Prostate gland (tissue), 2 donors: Measurements from ENCODE around the gene ACTR2. TPM values are rescaled to one million over a fixed set of nuclear protein-coding genes. Genes with fewer than 3 reads are reported as not detected.

ENCODE experiments used
- DNase-seq: peaks from one replicate; pipeline ENCODE4 v3.0.0-alpha.2; 2019; ENCODE audit warnings: low spot score
- H3K27ac ChIP-seq, 2 donors: fragments of 200-600 bp; sonication (generic); 2 replicates each; pipeline ENCODE4 v1.5.1; 2017 to 2019
- H3K27me3 ChIP-seq: fragments of 200-600 bp; sonication (generic); replicated peaks from 2 replicates; pipeline ENCODE4 v1.5.1; 2019; ENCODE audit not compliant: insufficient read depth
- H3K36me3 ChIP-seq, 2 donors: fragments of 200-600 bp; sonication (generic); 1 replicate in 1 of 2; 2 replicates in 1 of 2; pipeline versions ENCODE4 v1.5.1 to v1.8.1; 2017 to 2019
- H3K4me1 ChIP-seq: fragments of 200-600 bp; sonication (generic); replicated peaks from 2 replicates; pipeline ENCODE4 v1.5.1; 2019
- H3K4me3 ChIP-seq, 2 donors: fragments of 200-600 bp; sonication (generic); 2 replicates each; pipeline ENCODE4 v1.5.1; 2017 to 2019
- H3K9me3 ChIP-seq: fragments of 200-600 bp; sonication (generic); 2 replicates; pipeline ENCODE4 v1.5.1; 2017
- POLR2A ChIP-seq: fragments of 450-650 bp; IDR thresholded peaks from one replicate; pipeline ENCODE4 v1.6.1; 2016; ENCODE audit warnings: antibody characterized with exemption, mild to moderate bottlenecking
- POLR2AphosphoS5 ChIP-seq: sonication (generic); formaldehyde crosslinking; IDR thresholded peaks from one replicate; pipeline ENCODE4 v1.6.1; 2017; ENCODE audit warnings: antibody characterized with exemption
- WGBS: methylation state at CpG from one replicate; pipeline ENCODE4 v1.1.5; 2018; 5-methylcytosine and 5-hydroxymethylcytosine counted together
- intact Hi-C: fragments of 100-400 bp; cut with DNase I; formaldehyde crosslinking; loops from one replicate; pipeline ENCODE4 v1.14.2; 2022
- total RNA-seq, 2 donors: library from RNA; depleted of rRNA; stranded (reverse); fragments of >200 nt; gene quantifications; one replicate each; pipeline ENCODE4 v1.1.0, GENCODE V29; 2016
- TF ChIP-seq, protein P1 (sequence below), 4 experiments: fragments of 200-600 bp in 2 of 4; fragments of 450-650 bp in 2 of 4; sonication (generic) in 2 of 4; IDR thresholded peaks; 1 replicate in 3 of 4; 2 replicates in 1 of 4; pipeline ENCODE4 v1.5.1; 2016 to 2019; ENCODE audit warnings: antibody characterized with exemption in 4 of 4, mild to moderate bottlenecking in 2 of 4, moderate library complexity in 2 of 4

ACTR2 gene
- total RNA-seq, 2 donors from 2014 or later, result 54.8 to 69.2 TPM

DNA sequence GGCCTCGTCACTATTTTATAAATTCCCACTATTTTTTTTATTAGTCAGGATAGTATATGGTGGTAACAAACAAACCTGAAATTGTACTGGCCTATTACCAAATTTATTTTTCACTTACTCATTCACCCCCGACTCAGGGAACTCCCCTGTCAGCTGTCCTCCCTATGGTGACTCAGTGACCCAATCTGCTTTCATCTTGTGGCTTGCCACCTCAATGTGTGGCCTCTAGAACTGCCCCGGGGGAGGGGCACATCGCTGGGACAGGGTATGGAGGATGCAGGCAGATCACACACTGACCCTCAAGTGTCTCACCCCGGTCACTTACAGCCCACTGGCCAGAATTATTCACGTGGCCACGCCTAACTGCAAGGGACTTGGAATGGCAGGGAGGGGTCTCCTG lies 71.6 kb downstream of the ACTR2 start:
- H3K4me3 ChIP-seq, result no peak overlapping the region
- no peak for DNase-seq
- H3K27ac ChIP-seq, result no peak overlapping the region
- H3K27me3 ChIP-seq, result no peaks in the 10 kb centered on the region
- H3K9me3 ChIP-seq, result no peaks in the 10 kb centered on the region
- no peaks in the 10 kb centered on the region for H3K36me3 ChIP-seq
- H3K4me1 ChIP-seq, result peaks cover 13% of the 10 kb centered on the region
- TF ChIP-seq POLR2A, result no peak
- TF ChIP-seq POLR2AphosphoS5, result no peak
- TF ChIP-seq, protein P1, sequence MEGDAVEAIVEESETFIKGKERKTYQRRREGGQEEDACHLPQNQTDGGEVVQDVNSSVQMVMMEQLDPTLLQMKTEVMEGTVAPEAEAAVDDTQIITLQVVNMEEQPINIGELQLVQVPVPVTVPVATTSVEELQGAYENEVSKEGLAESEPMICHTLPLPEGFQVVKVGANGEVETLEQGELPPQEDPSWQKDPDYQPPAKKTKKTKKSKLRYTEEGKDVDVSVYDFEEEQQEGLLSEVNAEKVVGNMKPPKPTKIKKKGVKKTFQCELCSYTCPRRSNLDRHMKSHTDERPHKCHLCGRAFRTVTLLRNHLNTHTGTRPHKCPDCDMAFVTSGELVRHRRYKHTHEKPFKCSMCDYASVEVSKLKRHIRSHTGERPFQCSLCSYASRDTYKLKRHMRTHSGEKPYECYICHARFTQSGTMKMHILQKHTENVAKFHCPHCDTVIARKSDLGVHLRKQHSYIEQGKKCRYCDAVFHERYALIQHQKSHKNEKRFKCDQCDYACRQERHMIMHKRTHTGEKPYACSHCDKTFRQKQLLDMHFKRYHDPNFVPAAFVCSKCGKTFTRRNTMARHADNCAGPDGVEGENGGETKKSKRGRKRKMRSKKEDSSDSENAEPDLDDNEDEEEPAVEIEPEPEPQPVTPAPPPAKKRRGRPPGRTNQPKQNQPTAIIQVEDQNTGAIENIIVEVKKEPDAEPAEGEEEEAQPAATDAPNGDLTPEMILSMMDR (IDR thresholded peaks at IDR 0.05), result no peak
- WGBS, result 70% methylated on average over 7 of the region's 7 CpGs
- intact Hi-C loops, result no loop called here

DNA sequence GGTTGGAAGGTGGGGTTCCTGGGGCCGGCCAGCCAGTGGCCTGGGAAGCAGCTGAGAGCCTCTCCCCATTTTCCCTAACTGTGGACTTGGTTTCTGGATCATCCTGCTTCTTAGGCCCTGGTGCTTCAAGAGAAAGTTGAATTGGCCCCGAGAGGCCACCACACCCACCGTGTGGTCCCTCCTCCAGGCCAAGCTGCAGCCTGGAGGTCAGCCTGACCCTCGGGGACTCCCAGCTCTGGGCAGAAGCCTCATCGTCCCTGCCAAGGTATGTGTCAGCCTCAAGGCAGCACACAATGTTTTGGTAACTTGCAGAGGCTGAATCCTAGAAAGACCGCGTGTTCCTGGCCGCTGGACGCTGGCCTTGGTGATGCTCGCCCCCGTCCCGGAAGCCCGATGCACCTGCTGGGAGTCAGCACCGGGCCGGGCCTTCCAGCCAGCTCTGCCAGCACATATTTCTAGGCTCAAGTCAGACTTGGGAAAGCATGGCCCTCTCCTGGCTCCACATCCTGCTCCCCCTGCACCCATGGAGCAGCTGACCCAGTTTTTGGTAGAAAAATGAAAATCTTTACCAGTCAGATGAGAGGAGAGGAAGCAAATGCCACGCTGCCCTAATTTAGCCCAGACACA lies 72.6 kb downstream of the ACTR2 start:
- Histone ChIP-seq H3K27ac (peak overlapping the region; percentile 59 to 65), H3K4me3 (no peak overlapping the region), H3K36me3 (no peaks in the 10 kb centered on the region), H3K27me3 (no peaks in the 10 kb centered on the region), H3K4me1 (peaks cover 13% of the 10 kb centered on the region), H3K9me3 (no peaks in the 10 kb centered on the region)
- intact Hi-C loops, result no loop called here
- TF ChIP-seq POLR2AphosphoS5 (peak; percentile 14), POLR2A (no peak)
- WGBS, result 32% methylated on average over 16 of the region's 16 CpGs
- peak; percentile 19 for DNase-seq

GRCh38 chr2:65300761-65301711 lies 73.4 kb downstream of the ACTR2 start:
- Histone ChIP-seq H3K4me1 (peaks cover 13% of the 10 kb centered on the region), H3K27ac (peak overlapping the region; percentile 65 to 69), H3K36me3 (no peaks in the 10 kb centered on the region), H3K9me3 (no peaks in the 10 kb centered on the region), H3K4me3 (no peak overlapping the region), H3K27me3 (no peaks in the 10 kb centered on the region)
- intact Hi-C loops, result no loop called here
- WGBS, result 12% methylated on average over 20 of the region's 20 CpGs
- TF ChIP-seq, protein P1 (IDR thresholded peaks at IDR 0.05), result no peak
- no peak for TF ChIP-seq POLR2A
- peak; percentile 46 for TF ChIP-seq POLR2AphosphoS5
- DNase-seq, result peak; percentile 55

DNA sequence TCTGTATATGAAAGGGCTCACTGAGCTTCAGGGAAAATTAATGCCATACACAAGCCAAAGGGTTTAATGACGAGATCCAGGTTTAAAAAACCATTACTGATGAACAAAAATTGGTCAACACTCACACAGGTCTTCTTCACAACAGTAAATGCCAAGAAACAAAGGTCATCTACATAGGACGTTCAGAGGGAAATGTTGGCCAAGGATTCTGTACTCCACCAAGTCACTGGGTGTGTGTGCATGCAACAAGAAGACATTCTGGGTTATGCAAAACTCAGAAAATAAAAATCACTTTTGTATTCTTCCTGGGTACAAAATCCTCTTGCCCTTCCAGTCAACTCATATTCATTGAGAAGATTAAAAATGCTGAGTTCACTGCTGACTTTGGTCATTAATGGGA lies 78.3 kb downstream of the ACTR2 start:
- Histone ChIP-seq H3K27me3 (no peaks in the 10 kb centered on the region), H3K9me3 (no peaks in the 10 kb centered on the region), H3K27ac (no peak overlapping the region), H3K4me3 (no peak overlapping the region), H3K36me3 (no peaks in the 10 kb centered on the region), H3K4me1 (peaks cover 8% of the 10 kb centered on the region)
- intact Hi-C loops, result no loop called here
- TF ChIP-seq, protein P1 (IDR thresholded peaks at IDR 0.05), result no peak
- no peak for TF ChIP-seq POLR2A
- 89% methylated on average over 2 of the region's 2 CpGs for WGBS
- no peak for DNase-seq

DNA sequence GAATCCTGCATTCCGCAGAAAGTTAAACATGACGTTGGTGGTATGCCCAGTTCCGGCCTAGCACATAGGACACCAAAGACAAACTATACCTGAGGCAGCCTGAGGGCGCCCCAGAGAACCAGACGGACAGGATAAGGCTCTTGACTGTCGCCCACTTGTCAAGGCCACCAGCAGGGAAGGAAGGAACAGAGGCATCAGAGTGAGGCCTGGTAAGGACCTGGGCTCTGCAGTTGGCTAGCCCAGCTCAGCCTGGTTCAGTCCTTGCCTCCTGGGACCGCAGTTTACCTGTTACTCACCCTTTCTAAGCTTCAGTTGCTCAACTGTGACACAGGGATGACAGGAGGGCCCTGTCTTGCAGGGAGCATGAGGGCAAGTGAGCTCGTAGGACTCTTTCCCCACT lies 82.1 kb downstream of the ACTR2 start:
- Histone ChIP-seq H3K4me1 (peaks cover 6% of the 10 kb centered on the region), H3K36me3 (peaks cover 0 to 9% of the 10 kb centered on the region in 2 donors), H3K27ac (peak overlapping the region; percentile 78 to 81), H3K9me3 (no peaks in the 10 kb centered on the region), H3K4me3 (no peak overlapping the region), H3K27me3 (no peaks in the 10 kb centered on the region)
- 39% methylated on average over 8 of the region's 8 CpGs for WGBS
- DNase-seq, result peak; percentile 86
- no peak for TF ChIP-seq POLR2A
- TF ChIP-seq, protein P1 (IDR thresholded peaks at IDR 0.05), result peak in 2 of 4 experiments; percentile 22 to 49
- peak; percentile 79 for TF ChIP-seq POLR2AphosphoS5
- intact Hi-C loops, result no loop called here
